HS-27A (cell line): ENCODE results near the gene PSMD11.
A peak's percentile ranks its signal among the peaks of the same experiment; 100 is the strongest.
"Not testable (repeated sequence)": the region's sequence is repeated elsewhere in the genome, so short reads cannot be mapped to it uniquely, and the experiment has no call there.

Source experiments
- DNase-seq: peaks from one replicate; pipeline ENCODE4 v3.0.0-alpha.2; 2012; ENCODE audit warnings: low read depth, missing footprints

PSMD11 gene

GRCh38 chr17:32444301-32445073 lies at the start of gene PSMD11:
PSMD11 (plus strand) TSS chr17:32444510; CDS start chr17:32444524, 14 bp downstream.
- DNase-seq, result peak; percentile 63

GRCh38 chr17:32396343-32396742 lies 48.0 kb upstream of the PSMD11 start:
- DNase-seq, result no peak

GRCh38 chr17:32398946-32399345 lies 45.4 kb upstream of the PSMD11 start:
- DNase-seq, result no peak

GRCh38 chr17:32410085-32410484 lies 34.2 kb upstream of the PSMD11 start:
- DNase-seq, result not testable (repeated sequence)

- DNase-seq, result no peak
Measured at GRCh38 chr17:32426894-32427293, 17.4 kb upstream of the PSMD11 start.

GRCh38 chr17:32429598-32429997 lies 14.7 kb upstream of the PSMD11 start:
- no peak for DNase-seq

GRCh38 chr17:32440722-32441121 lies 3.6 kb upstream of the PSMD11 start:
- no peak for DNase-seq

- DNase-seq, result no peak
Measured at GRCh38 chr17:32441886-32442285, 2.4 kb upstream of the PSMD11 start.

- DNase-seq, result no peak
Measured at GRCh38 chr17:32443827-32444300, 446 bp upstream of the PSMD11 start.

GRCh38 chr17:32445074-32445415 lies 735 bp downstream of the PSMD11 start:
- DNase-seq, result no peak

GRCh38 chr17:32445497-32445896 lies 1.2 kb downstream of the PSMD11 start:
- no peak for DNase-seq

- no peak for DNase-seq
Measured at GRCh38 chr17:32445971-32446370, 1.7 kb downstream of the PSMD11 start.

GRCh38 chr17:32446949-32447348 lies 2.6 kb downstream of the PSMD11 start:
- no peak for DNase-seq

GRCh38 chr17:32449963-32450362 lies 5.7 kb downstream of the PSMD11 start:
- DNase-seq, result no peak

- not testable (repeated sequence) for DNase-seq
Measured at GRCh38 chr17:32450379-32450778, 6.1 kb downstream of the PSMD11 start.

- no peak for DNase-seq
Measured at GRCh38 chr17:32451879-32452278, 7.6 kb downstream of the PSMD11 start.

GRCh38 chr17:32452281-32452680 lies 8.0 kb downstream of the PSMD11 start:
- no peak for DNase-seq

GRCh38 chr17:32453370-32453769 lies 9.1 kb downstream of the PSMD11 start:
- DNase-seq, result no peak

GRCh38 chr17:32458371-32458770 lies 14.1 kb downstream of the PSMD11 start:
- DNase-seq, result no peak

- DNase-seq, result no peak
Measured at GRCh38 chr17:32460054-32460453, 15.7 kb downstream of the PSMD11 start.

GRCh38 chr17:32461498-32461852 lies 17.2 kb downstream of the PSMD11 start:
- no peak for DNase-seq

GRCh38 chr17:32461853-32462617 lies 17.7 kb downstream of the PSMD11 start:
- no peak for DNase-seq

- DNase-seq, result no peak
Measured at GRCh38 chr17:32463304-32463703, 19.0 kb downstream of the PSMD11 start.
